T-helper 1 cell treated with Interleukin-12 subunit alpha and Interleukin-12 subunit beta and Interleukin-4 antibody, amounts not matched to agents 30 ng/mL and 1 ng/mL, for 36 hours (primary cell): ENCODE data around the gene ARHGEF6. TPM values are rescaled to one million over a fixed set of nuclear protein-coding genes. Genes with fewer than 3 reads are reported as not detected.

ENCODE experiments used
- intact Hi-C: fragments of 100-400 bp; cut with micrococcal nuclease; formaldehyde crosslinking; loops from one replicate; pipeline ENCODE4 v1.15.1; 2024
- total RNA-seq: library from RNA; stranded (reverse); gene quantifications from 2 replicates; pipeline ENCODE4 v1.2.3, GENCODE V29; 2022

ARHGEF6 gene
- total RNA-seq, 1 donor from 2014 or later, result 97.4 TPM

- intact Hi-C loops, result loop anchor here (1.0 kb wide), 1 partner anchor 48 kb away; no protein-coding TSS in a partner anchor
Observed at GRCh38 chrX:136656361-136656964, 124.3 kb downstream of the ARHGEF6 start.

- intact Hi-C loops, result loop anchor here (1.0 to 5.0 kb wide), 6 partner anchors 9 to 274 kb away; partner anchors contain the start of gene HTATSF1
Observed at GRCh38 chrX:136652822-136653723, 127.7 kb downstream of the ARHGEF6 start.

GRCh38 chrX:136650811-136651210, 129.9 kb downstream of the ARHGEF6 start:
- intact Hi-C loops, result loop anchor here (1.0 to 5.0 kb wide), 4 partner anchors 8 to 276 kb away; partner anchors contain the start of gene HTATSF1

GRCh38 chrX:136647677-136648360, 132.9 kb downstream of the ARHGEF6 start, which contains the start of gene CD40LG:
CD40LG (plus strand) TSS chrX:136648158; CDS start chrX:136648249, 91 bp downstream.
- intact Hi-C loops, result loop anchor here (2.0 kb wide), 2 partner anchors 59 to 71 kb away; no protein-coding TSS in a partner anchor

- intact Hi-C loops, result loop anchor here (1.0 kb wide), 1 partner anchor 11 kb away; no protein-coding TSS in a partner anchor
Observed at GRCh38 chrX:136646602-136647239, 134.0 kb downstream of the ARHGEF6 start.

- intact Hi-C loops, result no loop called here
Observed at GRCh38 chrX:136643243-136643642, 137.5 kb downstream of the ARHGEF6 start.

GRCh38 chrX:136639506-136640176, 141.1 kb downstream of the ARHGEF6 start:
- intact Hi-C loops, result no loop called here

GRCh38 chrX:136636121-136636520, 144.6 kb downstream of the ARHGEF6 start:
- intact Hi-C loops, result no loop called here

- intact Hi-C loops, result loop anchor here (1.0 to 2.0 kb wide), 4 partner anchors 8 to 47 kb away; no protein-coding TSS in a partner anchor
Observed at GRCh38 chrX:136635235-136635634, 145.5 kb downstream of the ARHGEF6 start.

GRCh38 chrX:136630881-136631280, 149.9 kb downstream of the ARHGEF6 start:
- intact Hi-C loops, result no loop called here

- intact Hi-C loops, result loop anchor here (1.0 kb wide), 1 partner anchor 13 kb away; no protein-coding TSS in a partner anchor
Observed at GRCh38 chrX:136629084-136629750, 151.5 kb downstream of the ARHGEF6 start.

GRCh38 chrX:136627409-136627808, 153.3 kb downstream of the ARHGEF6 start:
- intact Hi-C loops, result loop anchor here (1.0 to 2.0 kb wide), 4 partner anchors 8 to 43 kb away; no protein-coding TSS in a partner anchor

- intact Hi-C loops, result loop anchor here (1.0 to 2.0 kb wide), 4 partner anchors 8 to 42 kb away; no protein-coding TSS in a partner anchor
Observed at GRCh38 chrX:136626891-136627290, 153.8 kb downstream of the ARHGEF6 start.

- intact Hi-C loops, result loop anchor here (2.0 kb wide), 1 partner anchor 41 kb away; no protein-coding TSS in a partner anchor
Observed at GRCh38 chrX:136626237-136626636, 154.5 kb downstream of the ARHGEF6 start.

GRCh38 chrX:136625246-136625645, 155.5 kb downstream of the ARHGEF6 start:
- intact Hi-C loops, result no loop called here

GRCh38 chrX:136623396-136623795, 157.3 kb downstream of the ARHGEF6 start:
- intact Hi-C loops, result no loop called here

GRCh38 chrX:136622568-136622967, 158.2 kb downstream of the ARHGEF6 start:
- intact Hi-C loops, result no loop called here

GRCh38 chrX:136620780-136621179, 160.0 kb downstream of the ARHGEF6 start:
- intact Hi-C loops, result loop anchor here (1.0 to 2.0 kb wide), 2 partner anchors 14 to 34 kb away; no protein-coding TSS in a partner anchor

GRCh38 chrX:136619899-136620505, 160.7 kb downstream of the ARHGEF6 start:
- intact Hi-C loops, result loop anchor here (1.0 to 2.0 kb wide), 2 partner anchors 15 to 34 kb away; no protein-coding TSS in a partner anchor
